HG03432 (cell line): ENCODE data around the gene RND2.
A peak's percentile ranks its signal among the peaks of the same experiment; 100 is the strongest.
"Not testable (repeated sequence)": the region's sequence is repeated elsewhere in the genome, so short reads cannot be mapped to it uniquely, and the experiment has no call there.

Experiments
- ATAC-seq: cut with Tn5 transposase; IDR thresholded peaks from one replicate; pipeline ENCODE4 v1.9.1; 2021; ENCODE audit warnings: mild to moderate bottlenecking, moderate library complexity; ENCODE audit not compliant: unreplicated experiment

Gene RND2

GRCh38 chr17:43024407-43025289 is at the start of gene RND2:
TSS of gene RND2 (plus strand) at chr17:43025231. CDS start at chr17:43025348, 117 bp downstream.
- ATAC-seq: peak; percentile 46

GRCh38 chr17:42975265-42975664 is 49.8 kb upstream of the RND2 start:
- ATAC-seq: no peak

GRCh38 chr17:42975701-42976100 is 49.3 kb upstream of the RND2 start:
- not testable (repeated sequence) for ATAC-seq

GRCh38 chr17:42979511-42980273 is 45.3 kb upstream of the RND2 start, which contains the start of gene PTGES3L:
TSS of gene PTGES3L (minus strand) at chr17:42980080. CDS start at chr17:42980053, 27 bp downstream.
- peak; percentile 40 for ATAC-seq

- peak; percentile 77 for ATAC-seq
Observed at GRCh38 chr17:42980274-42980765, 44.7 kb upstream of the RND2 start, which contains the start of gene RUNDC1. TSS of gene RUNDC1 (plus strand) at chr17:42980565. CDS start at chr17:42980577, 12 bp downstream.

- ATAC-seq: peak; percentile 45
Observed at GRCh38 chr17:42980766-42981397, 44.1 kb upstream of the RND2 start.

- no peak for ATAC-seq
Observed at GRCh38 chr17:42982266-42982665, 42.8 kb upstream of the RND2 start.

GRCh38 chr17:42985225-42985624 is 39.8 kb upstream of the RND2 start:
- no peak for ATAC-seq

GRCh38 chr17:42989141-42989540 is 35.9 kb upstream of the RND2 start:
- ATAC-seq: no peak

GRCh38 chr17:42989726-42990652 is 35.0 kb upstream of the RND2 start:
- ATAC-seq: no peak

GRCh38 chr17:42991471-42991870 is 33.6 kb upstream of the RND2 start:
- ATAC-seq: no peak

- no peak for ATAC-seq
Observed at GRCh38 chr17:42992872-42993271, 32.2 kb upstream of the RND2 start.

GRCh38 chr17:42993913-42994312 is 31.1 kb upstream of the RND2 start:
- not testable (repeated sequence) for ATAC-seq

GRCh38 chr17:42997390-42997983 is 27.5 kb upstream of the RND2 start:
- no peak for ATAC-seq

- peak; percentile 93 for ATAC-seq
Observed at GRCh38 chr17:42997984-42998938, 26.8 kb upstream of the RND2 start, which contains the start of gene RPL27. TSS of gene RPL27 (plus strand) at chr17:42998419. CDS start at chr17:42998751, 332 bp downstream.

GRCh38 chr17:42999003-42999525 is 26.0 kb upstream of the RND2 start:
- ATAC-seq: no peak

GRCh38 chr17:43000894-43001293 is 24.1 kb upstream of the RND2 start:
- ATAC-seq: not testable (repeated sequence)
